Hepatocyte (in vitro differentiated cells): ENCODE results near the gene ZNF267. TPM values are rescaled to one million over a fixed set of nuclear protein-coding genes. Genes with fewer than 3 reads are reported as not detected.
"Not testable (repeated sequence)": the region's sequence is repeated elsewhere in the genome, so short reads cannot be mapped to it uniquely, and the experiment has no call there.

Experiments
- DNase-seq: peaks from one replicate; pipeline ENCODE4 v3.0.0-alpha.2; 2016; ENCODE audit warnings: low spot score
- H2AFZ ChIP-seq: fragments of 200-600 bp; sonication (generic); 2 replicates; pipeline ENCODE4 v1.6.0; 2016; ENCODE audit warnings: antibody characterized with exemption, mild to moderate bottlenecking
- H3K27ac ChIP-seq: fragments of 200-600 bp; sonication (generic); 2 replicates; pipeline ENCODE4 v1.5.1; 2016; ENCODE audit warnings: mild to moderate bottlenecking
- H3K27me3 ChIP-seq: fragments of 200-600 bp; sonication (generic); 2 replicates; pipeline ENCODE4 v1.6.1; 2016
- H3K36me3 ChIP-seq: fragments of 200-600 bp; sonication (generic); replicated peaks from 2 replicates; pipeline ENCODE4 v1.5.1; 2016; ENCODE audit warnings: low read depth; ENCODE audit not compliant: insufficient read depth
- H3K4me1 ChIP-seq: fragments of 200-600 bp; sonication (generic); 2 replicates; pipeline ENCODE4 v1.5.1; 2016; ENCODE audit warnings: mild to moderate bottlenecking, moderate library complexity; ENCODE audit not compliant: insufficient read depth
- H3K4me2 ChIP-seq: fragments of 200-600 bp; sonication (generic); 2 replicates; pipeline ENCODE4 v1.6.0; 2016
- H3K4me3 ChIP-seq: fragments of 200-600 bp; sonication (generic); 2 replicates; pipeline ENCODE4 v1.5.1; 2016; ENCODE audit warnings: mild to moderate bottlenecking
- H3K79me2 ChIP-seq: fragments of 200-600 bp; sonication (generic); 2 replicates; pipeline ENCODE4 v1.6.0; 2017; ENCODE audit warnings: mild to moderate bottlenecking
- H3K9me2 ChIP-seq: fragments of 200-600 bp; sonication (generic); replicated peaks from 2 replicates; pipeline ENCODE4 v1.6.0; 2017; ENCODE audit warnings: mild to moderate bottlenecking; ENCODE audit not compliant: insufficient read depth
- H3K9me3 ChIP-seq: fragments of 200-600 bp; sonication (generic); 2 replicates; pipeline ENCODE4 v1.5.1; 2016; ENCODE audit warnings: low read depth, mild to moderate bottlenecking
- H4K20me1 ChIP-seq: fragments of 200-600 bp; sonication (generic); 2 replicates; pipeline ENCODE4 v1.6.0; 2016; ENCODE audit warnings: mild to moderate bottlenecking; ENCODE audit not compliant: insufficient read depth, poor library complexity, severe bottlenecking
- CTCF ChIP-seq: fragments of 200-600 bp; sonication (generic); IDR thresholded peaks from 2 replicates; pipeline ENCODE4 v1.5.1; 2016; ENCODE audit warnings: antibody characterized with exemption, mild to moderate bottlenecking; ENCODE audit not compliant: poor library complexity
- EZH2 ChIP-seq: fragments of 200-600 bp; sonication (generic); IDR thresholded peaks from 2 replicates; pipeline ENCODE4 v1.6.1; 2016; ENCODE audit warnings: antibody characterized with exemption, mild to moderate bottlenecking, borderline replicate concordance
- EZH2phosphoT487 ChIP-seq: fragments of 200-600 bp; sonication (generic); IDR thresholded peaks from one replicate; pipeline ENCODE4 v1.6.1; 2018; ENCODE audit warnings: antibody characterized with exemption, mild to moderate bottlenecking, low read depth, moderate library complexity; ENCODE audit not compliant: unreplicated experiment, severe bottlenecking
- WGBS: methylation state at CpG from one replicate; pipeline ENCODE4 v1.1.6; 2016; ENCODE audit warnings: low lambda C conversion rate; ENCODE audit errors: missing lambda C conversion rate; 5-methylcytosine and 5-hydroxymethylcytosine counted together
- polyA plus RNA-seq: library from polyadenylated mRNA; unstranded; fragments of >200 nt; fragmentation: Nextera tagmentation; extraction: Ambion mirVana; gene quantifications from 2 replicates; pipeline ENCODE4 v1.2.1, GENCODE V29; 2016
- total RNA-seq: library from RNA; depleted of rRNA; stranded (reverse); fragments of >200 nt; gene quantifications from 2 replicates; pipeline ENCODE4 v1.2.3, GENCODE V29; 2014

ZNF267 gene
- total and polyA plus RNA-seq, 2 experiments from 2014 or later = 6.4 to 18.2 TPM

- no peak for DNase-seq
- H3K36me3 ChIP-seq = peaks cover 15% of the 10 kb centered on the region
- H3K4me3 ChIP-seq = no peak overlapping the region
- no peak overlapping the region for H3K27ac ChIP-seq
- H3K9me2 ChIP-seq = no peaks in the 10 kb centered on the region
- TF ChIP-seq EZH2 = no peak
- no peak for TF ChIP-seq CTCF
- TF ChIP-seq EZH2phosphoT487 = no peak
- peaks cover 34% of the 10 kb centered on the region for H3K9me3 ChIP-seq
- no peaks in the 10 kb centered on the region for H3K27me3 ChIP-seq
- H3K79me2 ChIP-seq = peaks cover 29% of the 10 kb centered on the region
- no peaks in the 10 kb centered on the region for H3K4me1 ChIP-seq
- no peak overlapping the region for H3K4me2 ChIP-seq
- no peak overlapping the region for H2AFZ ChIP-seq
- no peaks in the 10 kb centered on the region for H4K20me1 ChIP-seq
These were observed 23.7 kb downstream of the ZNF267 start for GRCh38 chr16:31897283-31897682.

DNA sequence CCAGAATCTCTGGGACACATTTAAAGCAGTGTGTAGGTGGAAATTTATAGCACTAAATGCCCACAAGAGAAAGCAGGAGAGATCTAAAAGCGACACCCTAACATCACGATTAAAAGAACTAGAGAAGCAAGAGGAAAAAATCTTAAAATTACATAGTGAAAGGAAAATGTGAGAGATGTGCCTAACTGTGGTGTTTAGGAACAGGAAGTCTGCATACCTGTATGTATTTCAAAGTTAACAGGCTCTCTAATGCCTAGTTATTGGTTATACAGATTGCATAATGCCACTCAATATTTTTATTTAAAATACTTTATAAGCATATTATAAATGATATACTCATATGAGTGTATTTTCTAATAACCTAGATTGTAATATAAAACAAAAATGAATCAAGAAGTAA is 25.9 kb downstream of the ZNF267 start:
- peaks cover 33% of the 10 kb centered on the region for H3K79me2 ChIP-seq
- no peaks in the 10 kb centered on the region for H3K4me1 ChIP-seq
- no peak overlapping the region for H3K27ac ChIP-seq
- H3K36me3 ChIP-seq = peaks cover 15% of the 10 kb centered on the region
- DNase-seq = no peak
- H3K9me2 ChIP-seq = no peaks in the 10 kb centered on the region
- no peak for TF ChIP-seq CTCF
- no peak for TF ChIP-seq EZH2phosphoT487
- H3K4me3 ChIP-seq = no peak overlapping the region
- H4K20me1 ChIP-seq = no peaks in the 10 kb centered on the region
- H3K9me3 ChIP-seq = peaks cover 34% of the 10 kb centered on the region
- H3K4me2 ChIP-seq = no peak overlapping the region
- H3K27me3 ChIP-seq = no peaks in the 10 kb centered on the region
- no peak overlapping the region for H2AFZ ChIP-seq
- 96% methylated on average over 2 of the region's 2 CpGs for WGBS

DNA sequence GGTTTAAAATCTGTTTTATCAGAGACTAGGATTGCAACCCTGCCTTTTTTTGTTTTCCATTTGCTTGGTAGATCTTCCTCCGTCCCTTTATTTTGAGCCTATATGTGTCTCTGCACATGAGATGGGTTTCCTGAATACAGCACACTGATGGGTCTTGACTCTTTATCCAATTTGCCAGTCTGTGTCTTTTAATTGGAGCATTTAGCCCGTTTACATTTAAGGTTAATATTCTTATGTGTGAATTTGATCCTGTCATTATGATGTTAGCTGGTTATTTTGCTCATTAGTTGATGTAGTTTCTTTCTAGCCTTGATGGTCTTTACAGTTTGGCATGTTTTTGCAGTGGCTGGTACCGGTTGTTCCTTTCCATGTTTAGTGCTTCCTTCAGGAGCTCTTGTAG is 31.0 kb downstream of the ZNF267 start:
- not testable (repeated sequence) for H3K4me3 ChIP-seq, H2AFZ ChIP-seq, H3K4me1 ChIP-seq, H3K4me2 ChIP-seq, H3K36me3 ChIP-seq, H3K27me3 ChIP-seq, H3K9me2 ChIP-seq, H3K27ac ChIP-seq, DNase-seq, H4K20me1 ChIP-seq
- Histone ChIP-seq H3K9me3 (peaks cover 20% of the 10 kb centered on the region), H3K79me2 (peaks cover 48% of the 10 kb centered on the region)
- WGBS = 96% methylated on average over 3 of the region's 3 CpGs

DNA sequence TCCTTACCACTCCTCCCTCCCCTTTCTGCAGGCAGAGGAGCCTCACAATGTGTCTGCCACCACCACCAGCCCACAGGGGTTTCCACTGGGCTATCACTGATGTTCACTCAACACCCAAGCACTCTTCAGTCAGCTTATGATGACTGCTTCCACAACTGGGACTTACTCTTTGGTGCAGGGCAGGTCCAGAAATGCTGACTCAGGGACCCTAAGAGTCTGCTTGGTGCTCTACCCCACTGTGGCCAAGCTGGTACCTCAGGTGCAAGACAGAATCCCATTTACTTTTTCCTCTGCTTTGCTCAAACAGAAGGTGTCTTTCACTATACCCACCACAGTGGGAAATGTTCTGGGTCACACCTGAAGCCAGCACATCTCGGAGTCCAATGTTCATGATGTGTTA is 40.1 kb downstream of the ZNF267 start:
- Histone ChIP-seq H3K27ac (no peak overlapping the region), H2AFZ (no peak overlapping the region), H3K9me3 (peaks cover 91% of the 10 kb centered on the region), H4K20me1 (no peaks in the 10 kb centered on the region), H3K79me2 (peaks cover 47% of the 10 kb centered on the region), H3K4me2 (no peak overlapping the region), H3K4me3 (no peak overlapping the region), H3K4me1 (no peaks in the 10 kb centered on the region), H3K36me3 (peaks cover 43% of the 10 kb centered on the region), H3K27me3 (no peaks in the 10 kb centered on the region), H3K9me2 (no peaks in the 10 kb centered on the region)
- TF ChIP-seq EZH2 (no peak), EZH2phosphoT487 (no peak)
- DNase-seq = no peak
- 100% methylated on average over 1 of the region's 1 CpG for WGBS
